Caco-2 (cell line): ENCODE data around the gene PALS2. TPM values are rescaled to one million over a fixed set of nuclear protein-coding genes. Genes with fewer than 3 reads are reported as not detected.

ENCODE experiments used
- BruUV-seq: library from RNA; stranded (reverse); fragments of 400-500 nt; replicated peaks from 2 replicates; lab custom pipeline; 2021; lab: Mats Ljungman, UMichigan
- CTCF ChIA-PET: fragments of 300-600 bp; sonication (Branson Sonifier 250); formaldehyde crosslinking; loops from one replicate; lab custom pipeline; 2022; ENCODE audit warnings: antibody characterized with exemption; lab: Charles Lee
- POLR2A ChIA-PET: fragments of 300-600 bp; sonication (Branson Sonifier 250); formaldehyde crosslinking; loops from one replicate; lab custom pipeline; 2022; ENCODE audit warnings: antibody characterized with exemption; lab: Charles Lee
- DNase-seq, 2 experiments: peaks; one replicate each; pipeline versions ENCODE4 v3.0.0 to v3.0.0-alpha.2; 2020 to 2022
- H3K27me3 ChIP-seq: replicated peaks from 2 replicates; pipeline ENCODE4 v1.6.0; 2011; ENCODE audit warnings: low read length; ENCODE audit not compliant: control insufficient read depth, insufficient read depth
- H3K36me3 ChIP-seq: 2 replicates; pipeline ENCODE4 v1.5.1; 2011; ENCODE audit warnings: low read length; ENCODE audit not compliant: control insufficient read depth, insufficient read depth
- H3K4me1 ChIP-seq: fragments of 250-450 bp; sonication (Bioruptor Pico); 2 replicates; pipeline ENCODE4 v1.5.1; 2020; ENCODE audit warnings: mild to moderate bottlenecking
- H3K4me3 ChIP-seq: 2 replicates; pipeline ENCODE4 v1.5.1; 2011; ENCODE audit warnings: low read depth, mild to moderate bottlenecking, control low read depth, low read length
- H3K9me3 ChIP-seq: fragments of 250-450 bp; sonication (Bioruptor Pico); 2 replicates; pipeline ENCODE4 v1.5.1; 2020; ENCODE audit warnings: mild to moderate bottlenecking, moderate library complexity
- H3K27ac Mint-ChIP-seq: one replicate; pipeline ENCODE4 v1.8.0; 2022; ENCODE audit warnings: mixed read lengths; ENCODE audit not compliant: unreplicated experiment
- H3K27me3 Mint-ChIP-seq: one replicate; pipeline ENCODE4 v1.8.0; 2022; ENCODE audit warnings: mixed read lengths; ENCODE audit not compliant: insufficient read depth, unreplicated experiment
- H3K36me3 Mint-ChIP-seq: one replicate; pipeline ENCODE4 v1.8.0; 2022; ENCODE audit warnings: mild to moderate bottlenecking, mixed read lengths; ENCODE audit not compliant: insufficient read depth, unreplicated experiment
- H3K4me1 Mint-ChIP-seq: one replicate; pipeline ENCODE4 v1.8.0; 2022; ENCODE audit warnings: low read depth, mixed read lengths; ENCODE audit not compliant: unreplicated experiment
- H3K4me3 Mint-ChIP-seq: one replicate; pipeline ENCODE4 v1.8.0; 2022; ENCODE audit warnings: mild to moderate bottlenecking, moderate library complexity, mixed read lengths; ENCODE audit not compliant: unreplicated experiment
- H3K9me3 Mint-ChIP-seq: one replicate; pipeline ENCODE4 v1.8.0; 2022; ENCODE audit warnings: mixed read lengths; ENCODE audit not compliant: unreplicated experiment
- CTCF ChIP-seq, 2 experiments: fragments of 200-600 bp in 1 of 2; IDR thresholded peaks; 1 replicate in 1 of 2; 2 replicates in 1 of 2; pipeline versions ENCODE4 v1.5.1 to v1.8.0; 2011 to 2022; ENCODE audit warnings: antibody characterized with exemption in 1 of 2, control low read depth in 1 of 2, inconsistent platforms in 1 of 2, low read depth in 1 of 2, low read length in 1 of 2, mild to moderate bottlenecking in 1 of 2, moderate library complexity in 1 of 2; ENCODE audit not compliant: insufficient read depth in 1 of 2, severe bottlenecking in 1 of 2, unreplicated experiment in 1 of 2
- intact Hi-C: fragments of 100-400 bp; cut with micrococcal nuclease; formaldehyde crosslinking; loops from one replicate; pipeline ENCODE4 v1.10.0; 2022; ENCODE audit not compliant: unreplicated experiment
- total RNA-seq: library from RNA; stranded (reverse); gene quantifications from 2 replicates; pipeline ENCODE4 v1.2.3, GENCODE V29; 2022

Gene PALS2
- total RNA-seq, 1 experiment from 2014 or later, result 38.5 TPM

DNA sequence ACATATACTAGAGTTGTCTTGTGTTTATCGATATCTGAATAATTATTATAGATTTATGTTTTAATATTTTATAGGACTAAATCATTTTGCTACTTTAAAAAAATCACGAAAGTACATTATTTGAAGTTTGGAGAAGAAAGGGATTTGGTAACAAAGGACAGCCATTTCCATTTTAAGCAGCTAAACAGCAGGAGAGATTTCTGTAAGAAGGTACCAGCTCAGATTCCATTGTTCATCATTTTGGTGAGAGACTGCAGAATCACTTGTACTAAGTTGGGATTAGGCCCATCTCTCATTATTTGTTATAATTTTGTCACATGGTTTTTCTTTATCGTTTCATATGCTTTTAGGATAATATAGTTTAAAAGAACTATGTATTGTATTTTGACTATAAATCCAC is 46.7 kb downstream of the PALS2 start:
- H3K27me3 Mint-ChIP-seq, result no peaks in the 10 kb centered on the region
- Histone ChIP-seq H3K4me1 (no peaks in the 10 kb centered on the region), H3K36me3 (no peaks in the 10 kb centered on the region), H3K4me3 (no peak overlapping the region), H3K9me3 (peaks cover 8% of the 10 kb centered on the region; the same call in 1 of the 2 replicates), H3K27me3 (no peaks in the 10 kb centered on the region)
- H3K36me3 Mint-ChIP-seq, result no peaks in the 10 kb centered on the region
- intact Hi-C loops, result no loop called here
- H3K9me3 Mint-ChIP-seq, result peaks cover 9% of the 10 kb centered on the region
- BruUV-seq, result no TSS peak
- no peak overlapping the region for H3K27ac Mint-ChIP-seq
- DNase-seq, result no peak
- ChIA-PET POLR2A (no interaction called here), CTCF (no interaction called here)
- H3K4me3 Mint-ChIP-seq, result no peak overlapping the region
- no peak for TF ChIP-seq CTCF (IDR thresholded peaks at IDR 0.05; ENCODE audit: insufficient read depth in 1 of 2, low read depth in 1 of 2, low read length in 1 of 2, severe bottlenecking in 1 of 2, unreplicated experiment in 1 of 2)
- no peaks in the 10 kb centered on the region for H3K4me1 Mint-ChIP-seq

DNA sequence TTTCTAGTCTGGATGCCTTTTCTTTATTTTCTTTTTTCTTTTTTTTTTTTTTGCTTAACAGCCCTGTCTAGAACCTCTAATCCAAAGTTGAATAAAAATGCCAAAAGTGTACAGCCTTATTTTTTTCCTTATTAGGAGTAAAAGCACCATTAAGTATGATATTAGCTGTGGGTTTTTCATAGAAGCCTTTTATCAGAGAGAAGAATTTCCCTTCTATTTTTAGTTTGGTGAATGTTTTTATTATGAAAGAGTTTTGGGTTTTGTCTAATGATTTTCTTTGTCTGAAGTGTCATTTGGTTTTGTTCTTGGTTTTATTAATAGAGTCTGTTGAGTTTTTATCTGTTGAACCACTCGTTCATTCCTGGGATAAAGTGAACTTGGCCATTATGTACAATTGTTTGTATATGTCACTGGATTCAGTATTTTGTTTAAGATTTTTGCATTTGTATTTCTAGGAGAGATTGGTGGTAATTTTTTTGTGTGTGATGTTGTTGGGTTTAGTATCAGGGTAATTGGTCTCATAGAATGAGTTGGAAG is 49.5 kb downstream of the PALS2 start:
- intact Hi-C loops, result no loop called here
- Histone ChIP-seq H3K4me3 (no peak overlapping the region), H3K4me1 (no peaks in the 10 kb centered on the region), H3K9me3 (peaks cover 4% of the 10 kb centered on the region; the same call in 1 of the 2 replicates), H3K27me3 (no peaks in the 10 kb centered on the region), H3K36me3 (no peaks in the 10 kb centered on the region)
- no peak for DNase-seq
- TF ChIP-seq CTCF (IDR thresholded peaks at IDR 0.05; ENCODE audit: insufficient read depth in 1 of 2, low read depth in 1 of 2, low read length in 1 of 2, severe bottlenecking in 1 of 2, unreplicated experiment in 1 of 2), result no peak
- H3K9me3 Mint-ChIP-seq, result peaks cover 9% of the 10 kb centered on the region
- H3K4me3 Mint-ChIP-seq, result no peak overlapping the region
- H3K27me3 Mint-ChIP-seq, result no peaks in the 10 kb centered on the region
- H3K36me3 Mint-ChIP-seq, result no peaks in the 10 kb centered on the region
- POLR2A ChIA-PET, result no interaction called here
- no peak overlapping the region for H3K27ac Mint-ChIP-seq
- no TSS peak for BruUV-seq
- CTCF ChIA-PET, result no interaction called here
- no peaks in the 10 kb centered on the region for H3K4me1 Mint-ChIP-seq

Other genes starting within 250 kb of the PALS2 start
- 32.9 and 35.2 TPM in 2 replicates for gene GSDME, start 184.0 kb downstream of the PALS2 start, total RNA-seq